Activated CD8-positive, alpha-beta memory T cell treated with anti-CD3 and anti-CD28 coated beads for 1 hour (primary cell): ENCODE measurements around the gene ZNF33B.
"Not testable (repeated sequence)": the region's sequence is repeated elsewhere in the genome, so short reads cannot be mapped to it uniquely, and the experiment has no call there.

Experiments used
- DNase-seq, 2 donors: peaks; one replicate each; pipeline ENCODE4 v3.0.0-alpha.2; 2020; ENCODE audit warnings: low read depth in 1 of 2; ENCODE audit errors: extremely low read depth in 1 of 2

The ZNF33B gene

DNA sequence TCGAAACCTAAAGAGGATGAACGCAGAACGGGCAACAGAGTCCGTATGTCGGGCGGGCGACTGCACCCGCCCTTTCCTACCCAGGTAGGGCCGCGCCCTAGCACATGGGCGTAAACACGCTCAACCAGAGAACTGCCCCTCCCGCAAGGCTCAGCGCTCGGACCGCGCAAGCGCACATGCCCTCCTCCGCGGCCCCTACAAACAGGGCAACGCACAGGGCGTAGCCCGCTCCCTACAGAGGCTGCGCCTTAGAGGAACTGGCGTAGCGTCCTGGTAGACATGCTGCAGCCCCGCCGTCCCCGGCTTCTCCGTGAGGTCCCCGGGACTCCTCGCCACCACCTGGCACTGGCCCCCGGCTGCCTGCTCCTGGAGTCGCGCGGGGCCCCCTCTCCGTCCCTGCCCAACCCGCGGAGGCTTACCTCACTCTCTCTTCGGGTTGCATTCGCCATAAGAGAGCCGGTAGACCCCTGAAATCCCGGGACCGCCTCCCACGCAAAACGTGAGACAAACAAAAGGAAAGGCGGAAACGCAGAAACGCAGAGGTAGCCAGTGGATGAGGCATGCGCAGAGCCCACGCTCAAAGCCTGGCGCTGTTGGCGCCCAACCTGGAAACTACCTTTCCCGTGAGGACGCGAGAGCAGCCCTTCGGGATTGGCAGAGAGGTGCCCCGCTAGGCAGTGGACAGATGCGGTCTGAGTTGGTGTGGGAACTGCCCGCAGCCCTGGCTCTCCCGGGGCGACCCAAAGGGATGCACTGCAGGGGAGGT is at the start of gene ZNF33B:
ZNF33B (minus strand) TSS at position 516 of the 766 bp plus-strand sequence. CDS start 1,642 bp downstream, outside the sequence.
- peak; percentile 83 to 84 for DNase-seq

DNA sequence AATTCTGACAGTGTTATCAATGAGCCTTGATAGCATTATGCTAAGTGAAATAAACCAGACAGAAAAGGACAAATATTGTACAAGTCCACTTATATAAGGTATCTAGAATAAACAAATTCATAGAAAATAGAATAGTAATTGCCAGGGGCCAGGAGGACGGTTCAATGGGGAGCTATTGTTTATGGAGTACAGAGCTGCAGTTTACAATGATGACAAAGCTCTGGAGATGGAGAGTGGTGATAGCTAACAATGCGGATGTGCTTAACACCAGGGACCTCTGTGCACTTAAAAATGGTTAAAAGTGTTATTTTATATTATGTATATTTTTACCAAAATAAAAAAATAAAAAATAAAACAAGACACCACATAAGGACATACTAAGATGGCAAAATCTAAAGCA is 46.1 kb upstream of the ZNF33B start:
- DNase-seq, result no peak

DNA sequence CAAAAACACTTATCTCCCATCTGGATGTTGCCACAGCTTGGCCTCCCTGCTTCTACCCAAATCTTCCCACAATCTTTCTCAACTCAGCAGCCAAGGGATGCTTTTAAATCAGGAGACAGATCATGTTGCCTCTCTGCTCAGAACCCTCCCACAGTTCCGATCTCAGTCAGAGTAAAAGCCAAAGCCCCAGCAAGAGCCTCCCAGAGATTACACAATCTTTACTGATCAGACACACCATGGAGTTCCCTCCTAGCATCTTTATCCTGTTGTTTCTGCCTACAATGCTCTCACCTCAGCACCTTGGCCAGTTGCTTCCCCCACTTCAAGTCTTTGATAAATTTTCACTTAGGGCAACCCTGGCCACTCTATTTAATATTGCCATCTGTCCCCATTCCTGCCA is 41.9 kb upstream of the ZNF33B start:
- no peak for DNase-seq

DNA sequence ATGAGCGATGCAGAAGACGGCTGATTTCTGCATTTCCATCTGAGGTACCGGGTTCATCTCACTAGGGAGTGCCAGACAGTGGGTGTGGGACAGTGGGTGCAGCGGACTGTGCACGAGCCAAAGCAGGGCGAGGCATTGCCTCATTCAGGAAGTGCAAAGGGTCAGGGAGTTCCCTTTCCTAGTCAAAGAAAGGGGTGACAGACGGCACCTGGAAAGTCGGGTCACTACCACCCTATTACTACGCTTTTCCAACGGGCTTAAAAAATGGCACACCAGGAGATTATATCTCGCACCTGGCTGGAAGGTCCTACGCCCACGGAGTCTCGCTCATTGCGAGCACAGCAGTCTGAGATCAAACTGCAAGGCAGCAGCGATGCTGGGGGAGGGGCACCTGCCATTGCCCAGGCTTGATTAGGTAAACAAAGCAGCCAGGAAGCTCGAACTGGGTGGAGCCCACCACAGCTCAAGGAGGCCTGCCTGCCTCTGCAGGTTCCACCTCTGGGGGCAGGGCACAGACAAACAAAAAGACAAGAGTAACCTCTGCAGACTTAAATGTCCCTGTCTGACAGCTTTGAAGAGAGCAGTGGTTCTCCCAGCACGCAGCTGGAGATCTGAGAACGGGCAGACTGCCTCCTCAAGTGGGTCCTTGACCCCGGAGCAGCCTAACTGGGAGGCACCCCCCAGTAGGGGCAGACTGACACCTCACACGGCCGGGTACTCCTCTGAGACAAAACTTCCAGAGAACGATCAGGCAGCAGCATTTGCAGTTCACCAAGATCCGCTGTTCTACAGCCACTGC is 27.0 kb upstream of the ZNF33B start:
- DNase-seq, result not testable (repeated sequence)

DNA sequence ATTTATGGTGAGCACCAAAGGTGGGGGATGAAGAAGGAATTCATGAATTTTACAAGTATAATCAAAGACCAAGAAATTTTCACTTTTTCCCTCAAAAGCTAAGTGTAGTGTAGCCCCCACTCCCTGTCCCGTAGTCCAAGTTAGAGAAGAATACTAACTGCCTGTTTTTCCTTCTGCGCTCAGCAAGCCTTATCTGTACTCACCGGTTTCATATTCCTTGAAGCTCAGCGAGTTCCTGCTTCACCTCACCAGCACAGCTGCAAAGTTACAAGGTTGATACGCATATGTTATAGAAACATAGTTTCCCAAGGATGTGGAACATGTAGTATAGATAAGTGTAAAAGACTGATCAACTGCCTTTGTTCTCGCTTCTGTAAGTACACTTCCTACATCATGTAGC is 16.0 kb upstream of the ZNF33B start:
- DNase-seq, result no peak

DNA sequence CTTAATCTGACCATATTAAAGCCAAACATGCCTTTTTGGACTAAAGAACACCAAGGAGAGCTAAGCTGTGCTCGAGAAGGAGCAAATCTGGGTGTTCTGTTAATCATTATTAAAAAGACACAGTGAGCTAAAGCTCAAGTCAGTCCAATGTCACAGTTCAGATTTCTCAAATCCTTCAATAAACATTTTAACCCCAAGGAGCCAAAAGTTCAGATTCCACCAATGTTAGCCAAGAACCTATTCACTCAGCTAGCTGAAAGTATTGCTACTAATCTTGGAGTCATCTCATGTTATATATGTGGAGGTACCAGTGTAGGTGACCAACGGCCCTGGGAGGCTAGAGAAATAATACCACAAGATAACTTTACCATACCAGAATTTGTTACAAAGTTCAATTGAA is 14.5 kb upstream of the ZNF33B start:
- DNase-seq, result no peak

DNA sequence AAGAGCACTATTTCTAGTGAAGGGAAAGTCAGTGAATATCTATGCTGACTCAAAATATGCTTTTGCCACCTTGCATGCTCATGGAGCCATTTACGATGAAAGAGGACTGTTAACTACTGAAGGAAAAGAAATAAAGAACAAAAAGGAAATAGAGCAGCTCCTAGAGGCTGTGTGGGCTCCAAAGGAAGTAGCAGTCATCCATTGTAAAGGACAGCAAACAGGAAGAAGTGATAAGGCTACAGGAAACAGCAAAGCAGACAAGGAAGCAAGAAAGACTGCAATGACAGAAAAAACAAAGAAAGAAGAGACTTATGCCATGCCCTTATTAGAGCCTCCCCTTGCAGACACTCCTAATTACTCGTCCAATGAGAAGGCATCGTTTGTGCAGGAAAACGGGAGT is 12.0 kb upstream of the ZNF33B start:
- DNase-seq, result no peak

DNA sequence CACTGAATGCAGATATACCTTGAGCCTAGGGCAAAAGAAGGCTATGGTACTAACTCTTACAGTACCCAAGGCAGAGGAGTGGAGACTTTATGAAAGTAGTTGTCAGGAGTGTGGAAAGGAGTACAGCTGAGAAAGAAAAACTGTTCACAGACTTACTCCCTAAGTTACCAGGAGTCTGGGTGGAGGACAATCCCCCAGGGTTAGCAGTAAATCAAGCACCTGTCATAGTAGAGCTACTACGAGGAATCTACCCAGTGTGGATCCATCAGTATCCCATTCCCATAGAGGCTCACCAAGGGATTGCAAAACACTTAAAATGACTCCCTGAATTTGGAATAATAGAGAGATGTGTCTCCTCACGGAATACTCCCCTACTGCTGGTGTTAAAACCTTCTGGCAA is 10.1 kb upstream of the ZNF33B start:
- no peak for DNase-seq

DNA sequence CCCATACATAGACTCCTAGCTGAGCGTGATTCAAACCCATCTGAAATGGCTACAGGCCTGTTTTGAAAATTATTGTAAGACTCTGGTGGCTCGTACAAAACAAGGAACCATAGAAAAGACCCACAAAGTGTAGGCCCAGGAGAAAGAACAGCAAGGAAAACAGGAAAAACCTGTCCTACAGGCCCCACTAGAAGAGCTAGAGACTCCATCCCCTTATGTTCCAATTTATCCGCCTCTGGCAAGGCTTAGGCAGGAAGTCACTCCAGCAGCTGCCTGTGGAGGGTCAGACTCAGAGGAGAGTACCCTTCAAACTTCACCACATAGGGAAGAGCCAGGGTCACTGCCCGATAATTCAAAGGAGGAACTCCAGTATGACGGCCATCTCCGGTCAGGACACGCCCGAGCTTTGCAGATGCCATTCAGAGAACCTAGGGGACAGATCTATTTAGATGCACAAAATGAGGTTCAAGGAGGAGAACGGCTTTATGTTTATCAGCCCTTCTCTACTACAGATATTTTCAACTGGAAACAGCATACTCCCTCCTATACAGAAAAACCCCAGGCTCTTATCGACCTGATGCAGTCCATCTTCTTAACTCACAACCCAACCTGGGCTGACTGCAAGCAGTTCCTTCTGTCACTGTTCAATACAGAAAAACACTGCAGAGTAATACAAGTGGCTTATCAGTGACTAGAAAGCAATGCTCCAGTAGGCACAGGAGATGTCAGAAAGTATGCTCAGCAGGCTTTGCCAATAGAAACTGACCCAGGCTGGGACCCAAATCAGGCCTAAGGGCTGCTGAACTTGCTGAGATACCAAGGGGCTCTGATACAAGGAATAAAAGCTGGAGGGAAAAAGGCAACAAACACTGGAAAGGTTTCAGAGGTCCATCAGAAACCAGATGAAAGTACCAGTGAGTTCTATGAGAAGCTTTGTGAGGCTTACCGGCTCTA is 8.6 kb upstream of the ZNF33B start:
- DNase-seq, result no peak

DNA sequence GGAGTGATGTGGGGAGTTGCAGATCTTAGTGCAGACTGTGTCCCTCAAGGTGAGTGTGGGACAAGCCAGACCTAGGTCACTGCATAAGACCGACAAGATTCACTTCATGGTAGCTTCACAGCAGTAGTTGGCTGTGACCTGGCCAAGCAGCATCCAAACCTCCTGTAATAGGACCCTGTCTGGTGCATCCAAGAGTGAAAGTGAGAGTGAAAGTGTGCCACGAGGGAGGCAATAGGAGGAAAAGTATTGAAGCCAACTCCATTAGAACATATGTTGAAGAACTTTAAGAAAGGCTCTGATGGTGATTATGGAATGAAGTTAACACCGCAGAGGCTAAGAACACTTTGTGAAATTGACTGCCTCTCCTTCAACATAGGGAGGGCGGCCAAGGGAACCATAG is 7.8 kb upstream of the ZNF33B start:
- DNase-seq, result no peak

DNA sequence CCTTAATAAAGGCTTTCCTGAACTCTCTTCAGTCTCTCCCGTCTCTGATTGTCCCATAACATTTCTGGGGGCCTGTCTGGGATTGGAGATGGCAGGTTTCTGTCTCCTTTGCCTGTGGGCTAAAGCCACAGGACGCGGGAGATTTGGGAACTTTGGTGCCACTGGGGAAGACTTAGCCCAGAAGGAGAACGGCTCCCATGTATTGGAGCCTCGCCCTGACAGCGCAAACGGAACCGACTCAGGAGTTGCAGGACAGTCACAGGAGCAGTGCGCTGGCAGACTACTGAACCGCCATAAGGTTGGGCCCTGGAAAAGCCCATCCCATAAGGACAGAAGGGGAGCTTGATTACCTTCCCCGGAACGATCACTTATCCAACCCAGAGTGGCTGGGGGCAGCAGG is 7.1 kb upstream of the ZNF33B start:
- no peak for DNase-seq

DNA sequence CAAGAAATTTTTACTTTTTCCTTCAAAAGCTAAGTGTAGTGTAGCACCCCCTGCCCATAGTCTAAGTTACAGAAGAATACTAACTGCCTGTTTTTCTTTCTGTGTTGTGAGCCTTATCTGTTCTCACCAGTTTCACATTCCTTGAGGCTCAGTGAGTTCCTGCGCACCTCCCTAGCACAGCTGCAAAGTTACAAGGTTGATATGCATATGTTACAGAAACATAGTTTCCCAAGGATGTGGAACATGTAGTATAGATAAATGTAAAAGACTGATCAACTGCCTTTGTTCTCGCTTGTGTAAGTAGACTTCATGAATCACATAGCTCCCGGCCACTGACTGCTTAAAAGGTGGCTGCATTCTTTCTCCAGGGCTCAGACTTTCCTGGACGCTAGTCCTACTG is 6.7 kb upstream of the ZNF33B start:
- no peak for DNase-seq

DNA sequence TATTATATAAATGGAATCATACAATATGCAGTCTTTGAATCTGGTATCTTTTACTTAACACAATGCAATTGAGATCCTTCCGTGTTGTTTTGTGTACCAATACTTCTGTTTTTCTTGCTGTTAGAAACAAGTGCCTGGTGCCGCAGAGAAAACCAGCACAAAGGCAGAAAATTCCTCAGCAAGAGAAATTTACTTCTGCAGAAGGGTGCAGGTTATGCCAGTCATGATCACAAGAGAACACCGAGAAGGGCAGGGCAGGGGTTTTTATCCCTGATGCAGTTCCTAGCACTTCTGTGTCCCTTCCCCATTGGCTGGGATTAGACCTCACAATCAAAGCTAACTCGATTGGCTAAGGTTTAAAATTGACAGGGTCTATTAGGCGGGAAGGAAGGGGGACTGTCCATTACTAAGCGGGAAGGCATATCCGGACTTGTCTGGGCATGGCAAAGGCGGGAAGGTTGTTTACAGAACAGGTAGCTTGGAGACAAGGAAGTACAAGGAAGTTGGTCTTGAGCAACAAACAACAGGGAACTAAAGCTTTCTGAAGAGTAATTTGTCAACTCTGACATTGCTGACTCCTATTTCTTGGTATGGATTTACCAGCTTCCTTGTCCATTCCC is 2.4 kb upstream of the ZNF33B start:
- DNase-seq, result no peak

DNA sequence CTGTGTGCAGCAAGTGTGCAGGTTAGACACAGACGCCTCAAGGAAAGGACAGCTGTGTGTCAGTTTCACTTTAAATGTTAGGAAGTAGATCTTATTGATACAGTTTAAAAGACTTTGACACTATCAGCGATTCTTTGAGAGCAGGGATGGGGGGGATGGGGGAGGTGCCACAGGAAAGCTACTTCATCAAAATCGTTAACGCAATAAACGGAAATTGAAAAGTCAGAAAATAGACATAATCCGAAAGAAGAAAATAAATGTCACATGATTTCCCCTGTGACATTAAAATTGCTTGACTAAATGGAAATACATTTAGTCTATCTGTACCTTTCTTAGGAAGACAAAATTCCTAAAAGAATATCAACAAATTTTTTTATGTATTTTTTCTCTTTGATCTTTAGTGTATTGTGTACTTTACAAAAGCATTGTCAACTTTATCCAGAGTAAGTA is 476 bp upstream of the ZNF33B start:
- peak in 1 of 2 donors; percentile 5 for DNase-seq

DNA sequence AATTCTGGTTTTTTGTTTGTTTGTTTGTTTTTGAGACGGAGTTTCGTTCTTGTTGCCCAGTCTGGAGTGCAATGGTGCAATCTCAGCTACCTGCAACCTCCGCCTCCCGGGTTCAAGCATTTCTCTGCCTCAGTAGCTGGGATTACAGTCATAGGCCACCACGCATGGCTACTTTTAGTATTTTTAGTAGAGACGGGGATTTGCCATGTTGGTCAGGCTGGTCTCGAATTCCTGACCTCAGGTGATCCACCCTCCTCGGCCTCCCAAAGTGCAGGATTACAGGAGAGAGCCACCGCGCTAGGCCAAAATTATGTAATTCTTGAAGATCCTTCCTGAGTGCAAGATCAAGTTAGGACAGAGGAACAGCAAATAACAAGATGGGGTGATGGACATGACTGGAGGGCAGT is 719 bp downstream of the ZNF33B start:
- no peak for DNase-seq

DNA sequence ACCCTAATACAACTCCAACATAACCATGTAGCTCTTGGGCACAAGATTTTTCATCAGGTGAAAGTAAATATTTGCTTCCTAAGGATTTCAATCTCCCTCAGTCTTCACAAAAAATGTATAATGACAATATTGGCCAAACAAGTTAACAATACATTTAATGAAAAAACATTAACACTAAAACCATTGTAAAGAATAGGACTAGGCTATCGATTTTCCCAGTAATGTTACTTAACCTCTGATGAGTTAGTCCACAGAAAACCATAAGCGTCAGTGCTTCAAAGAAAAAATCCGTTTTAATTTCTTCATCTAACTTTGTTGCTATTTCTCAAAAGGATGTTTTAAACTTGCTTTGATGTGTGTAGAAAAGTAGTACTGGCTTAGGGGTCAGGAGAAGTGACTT is 1.2 kb downstream of the ZNF33B start:
- no peak for DNase-seq

DNA sequence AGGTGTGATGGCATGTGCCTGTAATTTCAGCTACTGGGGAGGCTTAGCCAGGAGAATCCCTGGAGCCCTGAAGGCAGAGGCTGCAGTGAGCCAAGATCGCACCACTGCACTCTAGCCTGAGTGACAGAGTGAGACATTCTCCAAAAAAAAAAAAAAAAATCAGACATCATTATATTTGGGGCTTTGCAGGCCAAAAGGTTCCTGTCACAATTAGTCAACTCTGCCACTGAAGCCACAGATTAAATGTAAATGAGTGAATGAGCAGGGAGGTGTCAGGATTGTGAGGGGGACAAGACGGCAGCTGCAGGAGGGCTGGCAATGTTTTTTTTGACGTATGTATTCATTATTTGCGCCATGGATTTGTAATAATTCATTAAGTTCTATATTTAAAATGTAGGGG is 3.3 kb downstream of the ZNF33B start:
- no peak for DNase-seq

DNA sequence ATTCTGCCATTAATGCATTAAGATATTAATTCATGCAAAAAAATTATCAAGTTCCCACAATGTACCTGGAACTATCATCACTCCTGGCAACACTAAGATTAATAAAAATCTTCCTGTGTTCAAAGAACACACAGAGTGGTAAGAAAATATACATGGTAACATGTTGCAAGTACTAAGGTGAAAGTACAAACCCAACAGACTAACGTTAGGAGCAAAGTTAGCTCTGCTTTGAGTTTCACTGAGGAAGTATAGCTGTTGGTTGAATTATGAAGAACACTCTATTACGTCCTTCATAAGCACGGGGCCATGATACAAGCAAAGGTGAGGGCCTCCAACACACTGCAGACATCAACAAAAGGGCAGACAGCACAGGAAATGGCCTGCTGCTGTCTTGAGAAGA is 5.8 kb downstream of the ZNF33B start:
- no peak for DNase-seq

DNA sequence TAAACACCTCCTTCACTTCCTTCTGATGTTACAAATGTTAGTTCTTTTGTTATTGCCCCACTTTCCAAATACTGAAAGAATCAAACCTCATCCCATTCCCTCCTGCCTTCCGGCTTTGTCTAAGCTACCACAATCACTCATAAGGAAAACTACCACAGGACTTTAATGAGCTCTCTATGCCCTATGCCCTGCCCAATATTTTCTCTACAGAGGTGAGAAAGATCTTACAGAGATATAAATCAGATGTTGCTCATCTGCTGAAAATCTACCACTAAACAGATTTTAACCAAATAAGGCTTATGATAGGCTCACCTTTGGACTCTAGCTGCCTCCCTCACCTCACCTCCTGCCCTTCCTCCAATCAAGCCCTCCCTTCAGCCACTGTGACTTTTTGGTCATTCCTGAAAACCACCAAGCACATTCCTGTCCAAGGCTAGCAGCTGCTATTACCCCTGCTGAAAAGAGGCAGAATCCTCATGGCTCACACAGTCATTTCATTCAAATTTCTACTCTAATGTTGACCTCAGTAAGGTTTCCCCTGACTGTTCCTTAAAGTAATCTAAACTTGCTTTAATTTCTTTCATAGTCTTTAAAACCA is 7.7 kb downstream of the ZNF33B start:
- DNase-seq, result no peak

DNA sequence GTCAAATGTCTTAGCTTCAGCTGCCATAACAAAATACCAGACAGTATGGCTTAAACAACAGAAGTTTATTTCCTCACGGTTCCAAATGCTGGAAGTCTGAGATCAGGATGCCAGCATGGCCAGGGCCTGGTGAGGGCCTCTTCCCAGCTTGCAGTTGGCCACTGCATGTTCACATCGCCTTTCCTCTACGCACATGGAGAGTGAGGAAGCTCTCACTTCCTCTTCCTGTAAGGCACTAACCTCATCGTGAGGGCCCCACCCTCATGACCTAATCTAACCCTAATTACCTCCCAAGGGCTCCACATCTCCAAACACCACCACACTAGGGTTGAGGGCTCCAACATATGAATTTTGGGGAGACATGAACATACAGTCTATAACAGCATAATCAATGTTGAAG is 14.4 kb downstream of the ZNF33B start:
- DNase-seq, result no peak
